Stomach (tissue), 9 donors: ENCODE measurements around the gene INPP5J. TPM values are rescaled to one million over a fixed set of nuclear protein-coding genes. Genes with fewer than 3 reads are reported as not detected.

Experiments
- DNase-seq, 2 donors: peaks; one replicate each; pipeline versions ENCODE4 v3.0.0 to v3.0.0-alpha.2; 2013 to 2019
- H3K27ac ChIP-seq, 5 donors: fragments of 200-600 bp in 4 of 5; sonication (generic) in 4 of 5; one replicate each; pipeline ENCODE4 v1.5.1; 2013 to 2019; ENCODE audit warnings: mild to moderate bottlenecking in 1 of 5, moderate library complexity in 1 of 5
- H3K27me3 ChIP-seq, 3 donors: fragments of 200-600 bp; sonication (generic); one replicate each; pipeline ENCODE4 v1.5.1; 2017 to 2019; ENCODE audit warnings: mixed run types in 1 of 3
- H3K36me3 ChIP-seq, 4 donors: fragments of 200-600 bp; sonication (generic); 1 replicate in 3 of 4; 2 replicates in 1 of 4; pipeline ENCODE4 v1.5.1; 2016 to 2019
- H3K4me1 ChIP-seq, 4 donors: fragments of 200-600 bp; sonication (generic); one replicate each; pipeline ENCODE4 v1.5.1; 2016 to 2019
- H3K4me3 ChIP-seq, 4 donors: fragments of 200-600 bp; sonication (generic) in 3 of 4; one replicate each; pipeline ENCODE4 v1.5.1; 2016 to 2019; ENCODE audit warnings: mild to moderate bottlenecking in 1 of 4
- H3K9me3 ChIP-seq, 4 donors: fragments of 200-600 bp; sonication (generic); one replicate each; pipeline ENCODE4 v1.5.1; 2016 to 2019
- EP300 ChIP-seq: sonication (generic); formaldehyde crosslinking; IDR thresholded peaks from one replicate; pipeline ENCODE4 v1.6.1; 2017; ENCODE audit warnings: antibody characterized with exemption
- POLR2A ChIP-seq, 4 donors: fragments of 450-650 bp; IDR thresholded peaks; one replicate each; pipeline ENCODE4 v1.6.1; 2016; ENCODE audit warnings: antibody characterized with exemption in 4 of 4, control low read depth in 2 of 4, mild to moderate bottlenecking in 1 of 4, moderate library complexity in 1 of 4
- POLR2AphosphoS5 ChIP-seq, 3 donors: sonication (generic); formaldehyde crosslinking; IDR thresholded peaks; one replicate each; pipeline ENCODE4 v1.6.1; 2016; ENCODE audit warnings: antibody characterized with exemption in 3 of 3
- WGBS, 5 donors: extraction: QIAGEN DNeasy Blood & Tissue Kit in 3 of 5; methylation state at CpG; one replicate each; pipeline versions ENCODE4 v1.1.5 to v1.1.7; 2013 to 2018; 5-methylcytosine and 5-hydroxymethylcytosine counted together
- intact Hi-C: fragments of 100-400 bp; cut with DNase I; formaldehyde crosslinking; loops from one replicate; pipeline ENCODE4 v1.15.1; 2023; ENCODE audit warnings: low total_unique reads
- polyA plus RNA-seq, 3 donors: library from polyadenylated mRNA; stranded (reverse); fragments of 200-250 nt; gene quantifications; one replicate each; pipeline ENCODE4 v1.2.3, GENCODE V29; 2013
- total RNA-seq, 5 donors: library from RNA; depleted of rRNA; stranded (reverse); fragments of >200 nt; gene quantifications; one replicate each; pipeline versions ENCODE4 v1.1.0 to v1.2.3, GENCODE V29; 2014 to 2016
- TF ChIP-seq, protein P1 (sequence below), 7 experiments: fragments of 450-650 bp in 4 of 7; fragments of 200-600 bp in 3 of 7; sonication (generic) in 3 of 7; IDR thresholded peaks; one replicate each; pipeline ENCODE4 v1.5.1; 2016 to 2019; ENCODE audit warnings: antibody characterized with exemption in 7 of 7, control low read depth in 2 of 7, mild to moderate bottlenecking in 1 of 7
- donor health status: healthy with polysubstance abuse.
- donor health status: Bipolar disorder and iron deficiency.
- donor health status: healthy.

Gene INPP5J
- total and polyA plus RNA-seq, 8 donors = 1.8 to 34.4 (median 9.3) TPM

DNA sequence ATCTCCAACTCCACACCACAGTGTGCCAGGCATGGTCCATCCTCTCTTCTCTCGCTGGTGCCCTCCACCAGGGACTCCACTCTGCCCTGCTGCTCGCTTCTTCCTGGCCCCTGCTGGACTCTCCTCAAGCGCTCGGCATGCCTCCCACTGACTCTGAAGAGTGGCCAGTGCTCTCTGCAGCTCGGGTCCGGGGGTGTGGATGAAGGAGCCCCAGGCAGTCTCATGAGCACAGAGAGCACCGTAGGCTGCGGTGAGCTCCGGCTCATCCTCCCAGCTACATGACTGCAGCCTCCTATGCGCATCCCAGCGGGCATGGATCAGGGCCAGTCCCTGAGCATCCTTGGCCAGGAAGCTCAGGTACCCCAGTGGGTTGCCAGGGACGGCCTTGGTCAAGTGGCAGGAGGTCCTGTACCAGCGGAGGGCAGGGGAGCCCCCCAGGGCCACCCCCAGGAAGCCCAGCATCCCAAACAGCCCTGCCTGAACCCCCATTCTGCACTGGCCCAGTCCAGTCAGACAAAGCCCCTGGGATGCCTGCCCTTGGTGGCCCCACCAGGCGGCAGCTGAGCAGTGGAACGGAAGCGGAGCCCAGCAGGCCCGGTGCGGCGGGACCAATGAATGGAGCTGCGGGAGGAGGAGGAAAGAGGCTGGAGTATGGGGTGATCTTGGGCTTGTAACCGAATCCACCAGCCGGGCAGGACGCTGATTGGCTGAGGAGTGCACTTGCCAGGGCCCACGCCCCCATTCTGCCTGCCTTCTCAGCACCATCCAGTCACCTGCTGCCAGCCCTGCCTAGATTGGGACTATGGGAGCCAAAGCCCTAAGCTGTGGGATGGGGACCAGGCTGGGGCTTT, 17.3 kb downstream of the INPP5J start, which contains the start of gene PLA2G3:
TSS of gene PLA2G3 (minus strand) at position 643 of the 851 bp plus-strand sequence. CDS start at position 489, 154 bp downstream.
- intact Hi-C loops = loop anchor here (10.0 kb wide), 1 partner anchor 195 kb away; no protein-coding TSS in a partner anchor
- 25 to 43% (median 31%) methylated on average over 11 to 24 of the region's 24 CpGs for WGBS, 5 donors
- H3K4me3 ChIP-seq = no peak within 1 kb of the TSS

GRCh38 chr22:31140746-31141145, 18.0 kb downstream of the INPP5J start:
- H3K4me1 ChIP-seq = peaks cover 0 to 15% (median 13%) of the 10 kb centered on the region in 4 donors
- WGBS, 5 donors = 45 to 71% (median 52%) methylated on average over 3 to 5 of the region's 5 CpGs
- peak overlapping the region in 3 of 5 donors; percentile 1 to 41 (median 32) for H3K27ac ChIP-seq
- TF ChIP-seq, protein P1, sequence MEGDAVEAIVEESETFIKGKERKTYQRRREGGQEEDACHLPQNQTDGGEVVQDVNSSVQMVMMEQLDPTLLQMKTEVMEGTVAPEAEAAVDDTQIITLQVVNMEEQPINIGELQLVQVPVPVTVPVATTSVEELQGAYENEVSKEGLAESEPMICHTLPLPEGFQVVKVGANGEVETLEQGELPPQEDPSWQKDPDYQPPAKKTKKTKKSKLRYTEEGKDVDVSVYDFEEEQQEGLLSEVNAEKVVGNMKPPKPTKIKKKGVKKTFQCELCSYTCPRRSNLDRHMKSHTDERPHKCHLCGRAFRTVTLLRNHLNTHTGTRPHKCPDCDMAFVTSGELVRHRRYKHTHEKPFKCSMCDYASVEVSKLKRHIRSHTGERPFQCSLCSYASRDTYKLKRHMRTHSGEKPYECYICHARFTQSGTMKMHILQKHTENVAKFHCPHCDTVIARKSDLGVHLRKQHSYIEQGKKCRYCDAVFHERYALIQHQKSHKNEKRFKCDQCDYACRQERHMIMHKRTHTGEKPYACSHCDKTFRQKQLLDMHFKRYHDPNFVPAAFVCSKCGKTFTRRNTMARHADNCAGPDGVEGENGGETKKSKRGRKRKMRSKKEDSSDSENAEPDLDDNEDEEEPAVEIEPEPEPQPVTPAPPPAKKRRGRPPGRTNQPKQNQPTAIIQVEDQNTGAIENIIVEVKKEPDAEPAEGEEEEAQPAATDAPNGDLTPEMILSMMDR (IDR thresholded peaks at IDR 0.05) = no peak
- no peak for TF ChIP-seq POLR2AphosphoS5 (IDR thresholded peaks at IDR 0.05)
- TF ChIP-seq EP300 = no peak
- TF ChIP-seq POLR2A (IDR thresholded peaks at IDR 0.05) = no peak
- intact Hi-C loops = loop anchor here (10.0 kb wide), 1 partner anchor 196 kb away; no protein-coding TSS in a partner anchor
- H3K4me3 ChIP-seq = no peak overlapping the region
- H3K9me3 ChIP-seq = no peaks in the 10 kb centered on the region
- H3K36me3 ChIP-seq = no peaks in the 10 kb centered on the region
- DNase-seq = peak in 1 of 2 donors; percentile 57
- H3K27me3 ChIP-seq = peaks cover 0 to 23% (median 9%) of the 10 kb centered on the region in 3 donors

More for the DNA sequence above, 17.3 kb downstream of the INPP5J start, which contains the start of gene PLA2G3:
- Histone ChIP-seq H3K9me3 (no peaks in the 10 kb centered on the region), H3K27me3 (peaks cover 0 to 23% (median 9%) of the 10 kb centered on the region in 3 donors), H3K36me3 (no peaks in the 10 kb centered on the region), H3K27ac (peak within 1 kb of the TSS in 3 of 5 donors; percentile 1 to 41 (median 32)), H3K4me1 (peaks cover 0 to 15% (median 13%) of the 10 kb centered on the region in 4 donors)
- peak; percentile 68 to 78 for DNase-seq
- TF ChIP-seq, protein P1 (IDR thresholded peaks at IDR 0.05) = no peak
- TF ChIP-seq POLR2A (IDR thresholded peaks at IDR 0.05) (no peak), EP300 (no peak), POLR2AphosphoS5 (IDR thresholded peaks at IDR 0.05) (no peak)

- WGBS, 5 donors = 88 to 98% (median 92%) methylated on average over 2 of the region's 2 CpGs
- Histone ChIP-seq H3K4me1 (peaks cover 0 to 15% (median 13%) of the 10 kb centered on the region in 4 donors), H3K36me3 (no peaks in the 10 kb centered on the region), H3K27ac (no peak overlapping the region), H3K27me3 (peaks cover 0 to 23% (median 9%) of the 10 kb centered on the region in 3 donors), H3K4me3 (no peak overlapping the region), H3K9me3 (no peaks in the 10 kb centered on the region)
- DNase-seq = no peak
- intact Hi-C loops = loop anchor here (10.0 kb wide), 1 partner anchor 197 kb away; no protein-coding TSS in a partner anchor
- TF ChIP-seq POLR2A (IDR thresholded peaks at IDR 0.05) (no peak), EP300 (no peak), POLR2AphosphoS5 (IDR thresholded peaks at IDR 0.05) (no peak)
- TF ChIP-seq, protein P1 (IDR thresholded peaks at IDR 0.05) = no peak
Measured at GRCh38 chr22:31141551-31141950, 18.8 kb downstream of the INPP5J start.

DNA sequence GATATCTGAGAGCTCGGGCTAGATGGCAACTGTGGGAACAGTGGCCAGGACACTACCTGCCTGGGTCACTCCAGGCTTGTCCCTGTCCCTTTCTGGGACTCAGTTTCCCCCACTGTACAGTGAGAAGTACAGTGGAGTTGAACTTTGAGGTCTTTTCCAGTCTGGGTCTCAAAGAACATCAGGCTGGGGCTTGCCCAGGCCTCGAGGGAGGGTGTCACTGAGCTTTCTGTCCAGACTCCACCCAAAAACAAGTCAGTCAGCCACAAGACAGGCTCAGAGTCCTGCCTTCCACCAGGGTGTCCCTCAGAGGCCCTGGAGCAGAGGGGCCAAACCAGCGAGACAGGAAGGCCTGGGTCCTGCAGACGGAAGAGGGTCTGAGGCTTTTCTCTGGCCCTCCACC, 19.5 kb downstream of the INPP5J start:
- 75 to 93% (median 86%) methylated on average over 4 of the region's 4 CpGs for WGBS, 5 donors
- TF ChIP-seq, protein P1 (IDR thresholded peaks at IDR 0.05) = no peak
- no peak for TF ChIP-seq EP300
- Histone ChIP-seq H3K4me1 (peaks cover 0 to 15% (median 13%) of the 10 kb centered on the region in 4 donors), H3K9me3 (no peaks in the 10 kb centered on the region), H3K4me3 (no peak overlapping the region), H3K27ac (no peak overlapping the region), H3K36me3 (no peaks in the 10 kb centered on the region), H3K27me3 (peaks cover 0 to 23% (median 9%) of the 10 kb centered on the region in 3 donors)
- intact Hi-C loops = loop anchor here (10.0 kb wide), 1 partner anchor 197 kb away; no protein-coding TSS in a partner anchor
- no peak for DNase-seq
